Hepatocyte (in vitro differentiated cells): Measurements from ENCODE around the gene WDTC1. TPM values are rescaled to one million over a fixed set of nuclear protein-coding genes. Genes with fewer than 3 reads are reported as not detected.

Source experiments
- DNase-seq: peaks from one replicate; pipeline ENCODE4 v3.0.0-alpha.2; 2016; ENCODE audit warnings: low spot score
- H2AFZ ChIP-seq: fragments of 200-600 bp; sonication (generic); 2 replicates; pipeline ENCODE4 v1.6.0; 2016; ENCODE audit warnings: antibody characterized with exemption, mild to moderate bottlenecking
- H3K27ac ChIP-seq: fragments of 200-600 bp; sonication (generic); 2 replicates; pipeline ENCODE4 v1.5.1; 2016; ENCODE audit warnings: mild to moderate bottlenecking
- H3K27me3 ChIP-seq: fragments of 200-600 bp; sonication (generic); 2 replicates; pipeline ENCODE4 v1.6.1; 2016
- H3K36me3 ChIP-seq: fragments of 200-600 bp; sonication (generic); replicated peaks from 2 replicates; pipeline ENCODE4 v1.5.1; 2016; ENCODE audit warnings: low read depth; ENCODE audit not compliant: insufficient read depth
- H3K4me1 ChIP-seq: fragments of 200-600 bp; sonication (generic); 2 replicates; pipeline ENCODE4 v1.5.1; 2016; ENCODE audit warnings: mild to moderate bottlenecking, moderate library complexity; ENCODE audit not compliant: insufficient read depth
- H3K4me2 ChIP-seq: fragments of 200-600 bp; sonication (generic); 2 replicates; pipeline ENCODE4 v1.6.0; 2016
- H3K4me3 ChIP-seq: fragments of 200-600 bp; sonication (generic); 2 replicates; pipeline ENCODE4 v1.5.1; 2016; ENCODE audit warnings: mild to moderate bottlenecking
- H3K79me2 ChIP-seq: fragments of 200-600 bp; sonication (generic); 2 replicates; pipeline ENCODE4 v1.6.0; 2017; ENCODE audit warnings: mild to moderate bottlenecking
- H3K9me2 ChIP-seq: fragments of 200-600 bp; sonication (generic); replicated peaks from 2 replicates; pipeline ENCODE4 v1.6.0; 2017; ENCODE audit warnings: mild to moderate bottlenecking; ENCODE audit not compliant: insufficient read depth
- H3K9me3 ChIP-seq: fragments of 200-600 bp; sonication (generic); 2 replicates; pipeline ENCODE4 v1.5.1; 2016; ENCODE audit warnings: low read depth, mild to moderate bottlenecking
- H4K20me1 ChIP-seq: fragments of 200-600 bp; sonication (generic); 2 replicates; pipeline ENCODE4 v1.6.0; 2016; ENCODE audit warnings: mild to moderate bottlenecking; ENCODE audit not compliant: insufficient read depth, poor library complexity, severe bottlenecking
- CTCF ChIP-seq: fragments of 200-600 bp; sonication (generic); IDR thresholded peaks from 2 replicates; pipeline ENCODE4 v1.5.1; 2016; ENCODE audit warnings: antibody characterized with exemption, mild to moderate bottlenecking; ENCODE audit not compliant: poor library complexity
- EZH2 ChIP-seq: fragments of 200-600 bp; sonication (generic); IDR thresholded peaks from 2 replicates; pipeline ENCODE4 v1.6.1; 2016; ENCODE audit warnings: antibody characterized with exemption, mild to moderate bottlenecking, borderline replicate concordance
- EZH2phosphoT487 ChIP-seq: fragments of 200-600 bp; sonication (generic); IDR thresholded peaks from one replicate; pipeline ENCODE4 v1.6.1; 2018; ENCODE audit warnings: antibody characterized with exemption, mild to moderate bottlenecking, low read depth, moderate library complexity; ENCODE audit not compliant: unreplicated experiment, severe bottlenecking
- WGBS: methylation state at CpG from one replicate; pipeline ENCODE4 v1.1.6; 2016; ENCODE audit warnings: low lambda C conversion rate; ENCODE audit errors: missing lambda C conversion rate; 5-methylcytosine and 5-hydroxymethylcytosine counted together
- polyA plus RNA-seq: library from polyadenylated mRNA; unstranded; fragments of >200 nt; fragmentation: Nextera tagmentation; extraction: Ambion mirVana; gene quantifications from 2 replicates; pipeline ENCODE4 v1.2.1, GENCODE V29; 2016
- total RNA-seq: library from RNA; depleted of rRNA; stranded (reverse); fragments of >200 nt; gene quantifications from 2 replicates; pipeline ENCODE4 v1.2.3, GENCODE V29; 2014

WDTC1 gene
- total and polyA plus RNA-seq, 2 experiments from 2014 or later = 11.0 to 22.8 TPM

- H3K9me3 ChIP-seq = no peaks in the 10 kb centered on the region
- H3K36me3 ChIP-seq = no peaks in the 10 kb centered on the region
- no peak for DNase-seq
- WGBS = 97% methylated on average over 3 of the region's 3 CpGs
- no peak for TF ChIP-seq EZH2phosphoT487
- TF ChIP-seq EZH2 = no peak
- H2AFZ ChIP-seq = no peak overlapping the region
- H3K27me3 ChIP-seq = no peaks in the 10 kb centered on the region
- H3K4me2 ChIP-seq = no peak overlapping the region
- H3K27ac ChIP-seq = peak overlapping the region; percentile 100
- peaks cover 31% of the 10 kb centered on the region for H3K4me1 ChIP-seq
- H3K4me3 ChIP-seq = no peak overlapping the region
- H3K79me2 ChIP-seq = no peaks in the 10 kb centered on the region
- H3K9me2 ChIP-seq = no peaks in the 10 kb centered on the region
- no peaks in the 10 kb centered on the region for H4K20me1 ChIP-seq
Observed at GRCh38 chr1:27297903-27298302, 63.5 kb downstream of the WDTC1 start.

GRCh38 chr1:27298632-27299384, 64.4 kb downstream of the WDTC1 start:
- no peaks in the 10 kb centered on the region for H3K27me3 ChIP-seq
- H3K4me1 ChIP-seq = peaks cover 31% of the 10 kb centered on the region
- H4K20me1 ChIP-seq = no peaks in the 10 kb centered on the region
- H3K9me2 ChIP-seq = no peaks in the 10 kb centered on the region
- H3K4me2 ChIP-seq = peak overlapping the region; percentile 58
- H2AFZ ChIP-seq = no peak overlapping the region
- H3K9me3 ChIP-seq = no peaks in the 10 kb centered on the region
- no peaks in the 10 kb centered on the region for H3K36me3 ChIP-seq
- TF ChIP-seq EZH2phosphoT487 (no peak), CTCF (no peak), EZH2 (no peak)
- 59% methylated on average over 7 of the region's 8 CpGs for WGBS
- peak overlapping the region; percentile 100 for H3K27ac ChIP-seq
- no peak overlapping the region for H3K4me3 ChIP-seq
- no peak for DNase-seq
- H3K79me2 ChIP-seq = no peaks in the 10 kb centered on the region

DNA sequence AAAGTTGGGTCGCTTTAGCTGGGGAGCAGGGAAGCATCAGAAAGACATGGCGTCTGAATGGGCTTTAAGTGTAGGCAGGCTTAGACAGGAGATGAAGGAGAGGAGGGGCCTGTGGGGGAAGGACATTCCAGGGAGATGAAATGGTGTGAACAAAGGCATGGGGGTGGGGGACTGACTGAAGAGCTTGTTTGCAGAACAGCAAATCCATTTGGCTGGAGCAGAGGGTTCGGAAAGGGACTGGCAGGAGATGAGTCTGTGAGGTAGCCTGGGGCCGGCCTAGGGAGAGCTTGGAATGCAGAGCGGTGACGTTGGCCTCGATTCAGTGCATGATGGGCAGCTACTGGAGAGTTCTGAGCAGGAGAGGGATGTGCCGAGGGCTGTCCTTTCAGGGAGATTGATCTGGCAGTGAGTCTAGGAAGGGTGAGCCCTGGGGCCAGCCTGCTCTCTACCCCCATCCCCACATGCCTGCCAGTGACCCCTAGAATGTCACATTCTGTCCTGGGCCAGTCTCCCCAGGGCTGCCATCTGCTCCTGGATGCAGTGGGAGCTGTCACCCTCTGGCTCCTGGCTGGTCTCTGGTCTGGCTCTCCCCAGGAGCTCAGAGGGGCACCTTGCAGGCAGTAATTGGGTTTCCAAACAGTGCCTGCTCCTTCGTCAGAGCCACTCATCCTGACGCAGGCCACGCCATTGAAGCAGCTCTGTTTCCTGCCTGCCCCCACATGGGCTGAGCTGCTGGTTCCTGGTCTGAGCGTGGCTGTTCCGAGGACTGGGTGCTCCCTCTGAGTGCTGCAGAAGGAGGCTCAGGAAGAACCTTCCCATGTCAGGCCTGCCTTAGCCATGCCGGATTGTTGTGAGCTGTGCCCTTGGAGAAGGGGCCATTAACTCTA, 65.2 kb downstream of the WDTC1 start:
- no peaks in the 10 kb centered on the region for H3K36me3 ChIP-seq
- H4K20me1 ChIP-seq = no peaks in the 10 kb centered on the region
- no peak overlapping the region for H2AFZ ChIP-seq
- TF ChIP-seq EZH2 (no peak), EZH2phosphoT487 (no peak), CTCF (no peak)
- peaks cover 31% of the 10 kb centered on the region for H3K4me1 ChIP-seq
- H3K4me2 ChIP-seq = peak overlapping the region; percentile 58
- 50% methylated on average over 14 of the region's 14 CpGs for WGBS
- no peaks in the 10 kb centered on the region for H3K9me3 ChIP-seq
- no peak overlapping the region for H3K4me3 ChIP-seq
- DNase-seq = peak; percentile 94
- H3K27ac ChIP-seq = peak overlapping the region; percentile 100
- no peaks in the 10 kb centered on the region for H3K9me2 ChIP-seq
- H3K79me2 ChIP-seq = no peaks in the 10 kb centered on the region
- no peaks in the 10 kb centered on the region for H3K27me3 ChIP-seq
